Liver (tissue), 9 donors: Measurements from ENCODE around the gene AFF2. TPM values are rescaled to one million over a fixed set of nuclear protein-coding genes. Genes with fewer than 3 reads are reported as not detected.

Source experiments
- DNase-seq: peaks from one replicate; pipeline ENCODE4 v3.0.0-alpha.2; 2017; ENCODE audit warnings: low spot score
- H3K27ac ChIP-seq, 2 donors: one replicate each; pipeline ENCODE4 v1.7.0; 2013; ENCODE audit warnings: inconsistent platforms in 2 of 2, low read length in 2 of 2, control low read depth in 1 of 2, low read depth in 1 of 2, mild to moderate bottlenecking in 1 of 2
- H3K27me3 ChIP-seq, 4 donors: one replicate each; pipeline versions ENCODE4 v1.6.1 to v1.7.0; 2013; ENCODE audit warnings: low read length in 3 of 4, inconsistent platforms in 1 of 4, mild to moderate bottlenecking in 1 of 4, moderate library complexity in 1 of 4; ENCODE audit not compliant: control insufficient read depth in 4 of 4, insufficient read depth in 4 of 4
- H3K36me3 ChIP-seq, 4 donors: one replicate each; pipeline versions ENCODE4 v1.6.1 to v1.7.0; 2013; ENCODE audit warnings: low read length in 3 of 4, mild to moderate bottlenecking in 3 of 4, low read depth in 1 of 4, moderate library complexity in 1 of 4; ENCODE audit not compliant: control insufficient read depth in 4 of 4, insufficient read depth in 3 of 4
- H3K4me1 ChIP-seq, 4 donors: one replicate each; pipeline versions ENCODE4 v1.6.1 to v1.7.0; 2013; ENCODE audit warnings: low read length in 3 of 4, mild to moderate bottlenecking in 3 of 4, moderate library complexity in 1 of 4; ENCODE audit not compliant: control insufficient read depth in 4 of 4, insufficient read depth in 4 of 4
- H3K4me3 ChIP-seq, 3 donors: one replicate each; pipeline versions ENCODE4 v1.6.1 to v1.7.0; 2013; ENCODE audit warnings: low read length in 3 of 3, control low read depth in 1 of 3, low read depth in 1 of 3, mild to moderate bottlenecking in 1 of 3
- H3K9ac ChIP-seq, 2 donors: one replicate each; pipeline ENCODE4 v1.7.0; 2013; ENCODE audit warnings: low read length in 2 of 2, mild to moderate bottlenecking in 2 of 2, moderate library complexity in 2 of 2, control low read depth in 1 of 2, low read depth in 1 of 2
- H3K9me3 ChIP-seq, 4 donors: one replicate each; pipeline versions ENCODE4 v1.6.1 to v1.7.0; 2013; ENCODE audit warnings: low read length in 3 of 4; ENCODE audit not compliant: control insufficient read depth in 4 of 4
- ATF3 ChIP-seq: IDR thresholded peaks from 2 replicates; pipeline ENCODE4 v1.6.1; 2016; ENCODE audit warnings: antibody characterized with exemption
- EGR1 ChIP-seq, 2 donors: IDR thresholded peaks; 2 replicates each; pipeline ENCODE4 v1.6.1; 2016 to 2018; ENCODE audit warnings: antibody characterized with exemption in 2 of 2, low read depth in 2 of 2
- FOXA1 ChIP-seq: IDR thresholded peaks from 2 replicates; pipeline ENCODE4 v1.6.1; 2016; ENCODE audit warnings: antibody characterized with exemption
- FOXA2 ChIP-seq: IDR thresholded peaks from 2 replicates; pipeline ENCODE4 v1.6.1; 2016; ENCODE audit warnings: antibody characterized with exemption
- HNF4A ChIP-seq, 2 donors: conservative IDR thresholded peaks; 2 replicates each; pipeline ENCODE4 v1.6.1; 2016; ENCODE audit warnings: antibody characterized with exemption in 2 of 2, mild to moderate bottlenecking in 2 of 2
- HNF4G ChIP-seq: IDR thresholded peaks from 2 replicates; pipeline ENCODE4 v1.6.1; 2016; ENCODE audit warnings: antibody characterized with exemption
- NR2F2 ChIP-seq: IDR thresholded peaks from 2 replicates; pipeline ENCODE4 v1.6.1; 2016; ENCODE audit warnings: antibody characterized with exemption
- RAD21 ChIP-seq, 2 donors: IDR thresholded peaks; 2 replicates each; pipeline ENCODE4 v1.6.1; 2016; ENCODE audit warnings: antibody characterized with exemption in 2 of 2, mild to moderate bottlenecking in 2 of 2
- REST ChIP-seq: IDR thresholded peaks from 2 replicates; pipeline ENCODE4 v1.6.1; 2016; ENCODE audit warnings: antibody characterized with exemption, mild to moderate bottlenecking
- RXRA ChIP-seq, 2 donors: IDR thresholded peaks; 2 replicates each; pipeline ENCODE4 v1.6.1; 2017 to 2018; ENCODE audit warnings: antibody characterized with exemption in 2 of 2, mild to moderate bottlenecking in 1 of 2
- SP1 ChIP-seq: IDR thresholded peaks from 2 replicates; pipeline ENCODE4 v1.6.1; 2018; ENCODE audit warnings: antibody characterized with exemption, mild to moderate bottlenecking
- TAF1 ChIP-seq: conservative IDR thresholded peaks from 2 replicates; pipeline ENCODE4 v1.6.1; 2016; ENCODE audit warnings: antibody characterized with exemption, mild to moderate bottlenecking
- ZBTB33 ChIP-seq: IDR thresholded peaks from 2 replicates; pipeline ENCODE4 v1.6.1; 2016; ENCODE audit warnings: antibody characterized with exemption
- WGBS: extraction: QIAGEN DNeasy Blood & Tissue Kit; methylation state at CpG from one replicate; pipeline ENCODE4 v1.1.7; 2013; 5-methylcytosine and 5-hydroxymethylcytosine counted together
- polyA plus RNA-seq, 2 donors: library from polyadenylated mRNA; stranded (reverse) in 1 of 2; unstranded in 1 of 2; fragments of 200-250 nt in 1 of 2; fragments of >200 nt in 1 of 2; fragmentation: Nextera tagmentation in 1 of 2; extraction: Ambion mirVana in 1 of 2; gene quantifications; one replicate each; pipeline versions ENCODE4 v1.2.1 to v1.2.3, GENCODE V29; 2013 to 2015
- total RNA-seq, 2 donors: library from RNA; depleted of rRNA; stranded (reverse); fragments of >200 nt; gene quantifications; one replicate each; pipeline ENCODE4 v1.2.3, GENCODE V29; 2014
- TF ChIP-seq, protein P1 (sequence below): IDR thresholded peaks from 2 replicates; pipeline ENCODE4 v1.6.1; 2016; ENCODE audit warnings: antibody characterized with exemption
- donor health status: healthy.
- donor health status: healthy.
- donor health status: healthy.
- donor health status: healthy.
- donor health status: healthy.

AFF2 gene
- total and polyA plus RNA-seq, 4 donors: 0.01 to 1.6 (median 0.50) TPM; not detected in 1

DNA sequence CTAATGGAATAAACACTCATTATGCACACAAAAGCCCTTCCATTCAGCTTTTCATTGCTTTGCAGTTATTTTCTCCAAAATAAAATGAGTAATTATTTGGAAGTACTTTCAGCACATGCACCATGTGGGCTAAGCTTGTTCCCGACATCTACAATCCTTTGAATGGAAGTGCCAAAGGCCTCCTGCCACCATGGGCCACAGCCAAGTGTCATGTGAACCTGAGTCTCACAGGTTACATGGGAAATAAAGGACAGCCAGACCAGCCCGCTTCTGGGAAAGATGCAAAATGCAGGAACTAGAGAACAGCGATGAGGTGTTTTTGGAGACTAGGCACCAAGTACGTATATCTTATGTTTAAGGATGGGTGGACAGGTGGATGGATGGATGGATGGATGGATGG lies 181.8 kb downstream of the AFF2 start:
- Histone ChIP-seq H3K27me3 (peaks cover 0 to 3% (median 0%) of the 10 kb centered on the region in 4 donors), H3K9ac (no peak overlapping the region), H3K4me3 (no peak overlapping the region), H3K4me1 (no peaks in the 10 kb centered on the region), H3K9me3 (no peaks in the 10 kb centered on the region), H3K36me3 (no peaks in the 10 kb centered on the region), H3K27ac (no peak overlapping the region)
- TF ChIP-seq RXRA (IDR thresholded peaks at IDR 0.05) (no peak), FOXA1 (no peak), SP1 (no peak), FOXA2 (no peak), HNF4G (no peak), ZBTB33 (no peak), EGR1 (IDR thresholded peaks at IDR 0.05; ENCODE audit: low read depth in 2 of 2) (no peak), TAF1 (no peak), HNF4A (conservative IDR thresholded peaks at IDR 0.05) (no peak), ATF3 (no peak), REST (no peak)
- TF ChIP-seq, protein P1, sequence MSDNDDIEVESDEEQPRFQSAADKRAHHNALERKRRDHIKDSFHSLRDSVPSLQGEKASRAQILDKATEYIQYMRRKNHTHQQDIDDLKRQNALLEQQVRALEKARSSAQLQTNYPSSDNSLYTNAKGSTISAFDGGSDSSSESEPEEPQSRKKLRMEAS: no peak
- DNase-seq: no peak
- 88% methylated on average over 4 of the region's 4 CpGs for WGBS

DNA sequence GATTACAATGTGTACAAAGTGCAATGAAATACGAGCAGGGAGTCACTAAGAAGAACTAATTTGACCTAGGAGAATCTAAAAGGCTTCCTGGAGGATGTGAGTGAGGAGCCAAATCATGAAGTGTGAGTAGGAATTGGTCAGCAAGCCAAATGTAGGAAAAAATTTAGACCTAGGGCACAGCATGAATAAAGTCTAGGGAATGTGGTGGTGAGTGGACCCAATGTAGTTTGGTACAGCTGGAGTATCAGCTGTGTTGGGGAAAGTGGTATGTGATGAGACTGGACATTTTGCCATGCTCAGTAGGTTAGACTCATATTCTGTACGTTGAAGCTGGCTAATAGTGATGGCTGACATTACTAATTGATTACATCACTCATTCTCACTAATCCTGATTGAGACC lies 191.0 kb downstream of the AFF2 start:
- TF ChIP-seq ZBTB33: no peak
- no peak for TF ChIP-seq NR2F2
- TF ChIP-seq ATF3: no peak
- no peak for TF ChIP-seq FOXA2
- TF ChIP-seq RAD21 (IDR thresholded peaks at IDR 0.05): no peak
- TF ChIP-seq SP1: no peak
- no peak for TF ChIP-seq EGR1 (IDR thresholded peaks at IDR 0.05; ENCODE audit: low read depth in 2 of 2)
- TF ChIP-seq, protein P1: no peak
- TF ChIP-seq REST: no peak
- TF ChIP-seq RXRA (IDR thresholded peaks at IDR 0.05): no peak
- WGBS: 60% methylated on average over 2 of the region's 2 CpGs
- Histone ChIP-seq H3K4me1 (no peaks in the 10 kb centered on the region), H3K36me3 (no peaks in the 10 kb centered on the region), H3K27ac (no peak overlapping the region), H3K9ac (no peak overlapping the region), H3K27me3 (peaks cover 0 to under 1% (median 0%) of the 10 kb centered on the region in 4 donors), H3K4me3 (no peak overlapping the region), H3K9me3 (no peaks in the 10 kb centered on the region)
- DNase-seq: no peak
